KOPT-K1 (cell line): ENCODE data around the gene CDC42EP1.
"Not testable (repeated sequence)": the region's sequence is repeated elsewhere in the genome, so short reads cannot be mapped to it uniquely, and the experiment has no call there.

ENCODE experiments used
- H3K27ac ChIP-seq: fragments of 200-600 bp; sonication (generic); 2 replicates; pipeline ENCODE4 v1.5.1; 2016; ENCODE audit warnings: antibody characterized with exemption, mild to moderate bottlenecking, low read depth, low read length; ENCODE audit not compliant: poor library complexity, severe bottlenecking
- H3K36me3 ChIP-seq: fragments of 200-600 bp; sonication (generic); 2 replicates; pipeline ENCODE4 v1.5.1; 2017; ENCODE audit warnings: antibody characterized with exemption, mild to moderate bottlenecking, low read length, moderate library complexity; ENCODE audit not compliant: insufficient read depth
- H3K9me3 ChIP-seq: fragments of 200-600 bp; sonication (generic); 2 replicates; pipeline ENCODE4 v1.5.1; 2017; ENCODE audit warnings: antibody characterized with exemption, low read length, mild to moderate bottlenecking; ENCODE audit not compliant: insufficient read depth, poor library complexity, severe bottlenecking

CDC42EP1 gene

GRCh38 chr22:37525746-37526350, 34.4 kb upstream of the CDC42EP1 start:
- Histone ChIP-seq H3K27ac (no peak overlapping the region), H3K9me3 (no peaks in the 10 kb centered on the region), H3K36me3 (no peaks in the 10 kb centered on the region)

DNA sequence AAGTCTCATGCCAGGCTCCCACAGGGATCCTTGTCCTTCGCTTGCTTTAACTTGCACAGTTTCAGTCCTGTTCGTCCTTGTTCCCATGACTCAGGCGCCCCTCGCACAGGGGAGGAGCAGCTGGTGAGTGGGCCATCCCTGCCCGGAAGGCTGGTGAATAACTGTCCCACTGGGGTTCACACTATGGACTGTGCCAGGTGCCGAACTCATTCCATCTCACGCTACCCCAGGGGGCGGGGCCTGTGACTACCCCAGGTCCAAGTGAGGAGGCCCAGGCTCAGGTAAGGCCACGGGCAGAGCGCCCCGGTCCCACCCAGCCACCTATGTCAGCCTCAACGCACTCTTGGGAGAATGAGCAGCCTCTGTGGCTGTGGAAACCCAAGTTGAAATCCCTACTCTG, 33.9 kb upstream of the CDC42EP1 start:
- Histone ChIP-seq H3K27ac (no peak overlapping the region), H3K9me3 (no peaks in the 10 kb centered on the region), H3K36me3 (no peaks in the 10 kb centered on the region)

DNA sequence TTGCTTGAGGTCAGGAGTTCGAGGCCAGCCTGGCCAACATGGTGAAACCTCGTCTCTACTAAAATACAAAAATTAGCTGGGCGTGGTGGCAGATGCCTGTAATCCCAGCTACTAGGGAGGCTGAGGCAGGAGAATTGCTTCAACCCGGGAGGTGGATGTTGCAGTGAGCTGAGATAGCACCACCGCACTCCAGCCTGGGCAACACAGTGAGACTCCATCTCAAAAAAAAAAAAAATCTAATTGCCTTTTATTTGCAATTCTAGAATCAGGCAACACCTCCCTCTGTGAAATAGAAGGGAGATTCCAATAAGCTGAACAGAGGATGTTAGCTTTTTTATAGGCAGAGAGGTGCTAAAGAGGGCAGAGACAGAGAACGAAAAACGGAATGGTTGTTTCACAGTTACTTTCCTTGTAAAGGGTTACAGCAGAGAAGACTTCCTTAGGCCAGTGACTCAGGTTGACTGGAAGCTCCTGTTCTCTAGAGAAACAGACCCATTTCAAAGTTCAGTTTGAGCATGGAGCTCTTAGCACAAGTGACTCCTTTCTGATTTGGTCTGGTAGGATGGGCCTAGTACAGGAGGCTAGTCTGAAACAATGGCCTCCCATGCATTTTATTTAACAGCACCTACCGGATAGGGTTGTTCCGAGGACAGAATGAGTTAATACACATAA, 33.1 kb upstream of the CDC42EP1 start:
- H3K9me3 ChIP-seq, H3K27ac ChIP-seq, H3K36me3 ChIP-seq: not testable (repeated sequence)

DNA sequence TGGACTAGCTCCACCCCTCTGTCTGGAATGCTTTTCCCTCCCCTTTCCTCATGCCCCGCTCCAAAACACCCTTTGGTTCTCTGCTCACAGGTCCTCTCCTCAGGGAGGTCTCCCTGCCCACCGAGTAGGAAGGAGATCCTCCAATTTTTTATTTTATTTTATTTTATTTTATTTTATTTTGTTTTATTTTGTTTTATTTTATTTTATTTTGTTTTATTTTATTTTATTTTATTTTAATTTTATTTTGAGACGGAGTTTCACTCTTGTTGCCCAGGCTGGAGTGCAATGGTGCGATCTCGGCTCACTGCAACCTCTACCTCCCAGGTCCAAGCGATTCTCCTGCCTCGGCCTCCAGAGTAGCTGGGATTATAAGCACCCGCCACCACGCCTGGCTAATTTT, 32.3 kb upstream of the CDC42EP1 start:
- not testable (repeated sequence) for H3K27ac ChIP-seq, H3K36me3 ChIP-seq, H3K9me3 ChIP-seq

- Histone ChIP-seq H3K27ac (no peak overlapping the region), H3K36me3 (no peaks in the 10 kb centered on the region)
Observed at GRCh38 chr22:37529652-37530345, 30.5 kb upstream of the CDC42EP1 start.

DNA sequence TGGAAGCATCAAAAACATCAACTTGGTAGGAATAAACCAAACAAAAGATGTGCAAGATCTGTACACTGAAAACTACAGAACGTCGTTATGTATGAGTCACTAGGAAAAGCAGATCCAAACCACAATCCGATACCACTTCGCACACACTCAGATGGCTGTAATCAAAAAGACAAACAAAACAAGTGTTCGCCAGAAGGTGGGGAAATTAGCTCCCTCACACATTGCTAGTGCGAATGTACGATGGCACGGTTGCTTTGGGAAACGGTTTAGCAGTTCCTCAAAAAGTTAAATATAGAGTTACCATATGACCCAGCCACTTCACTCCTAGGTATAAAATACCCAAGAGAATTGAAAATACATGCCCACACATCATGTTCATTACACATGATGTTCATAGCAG, 26.3 kb upstream of the CDC42EP1 start:
- no peak overlapping the region for H3K27ac ChIP-seq
- no peaks in the 10 kb centered on the region for H3K9me3 ChIP-seq
- H3K36me3 ChIP-seq = no peaks in the 10 kb centered on the region

More at GRCh38 chr22:37529652-37530345, 30.5 kb upstream of the CDC42EP1 start:
- no peaks in the 10 kb centered on the region for H3K9me3 ChIP-seq

DNA sequence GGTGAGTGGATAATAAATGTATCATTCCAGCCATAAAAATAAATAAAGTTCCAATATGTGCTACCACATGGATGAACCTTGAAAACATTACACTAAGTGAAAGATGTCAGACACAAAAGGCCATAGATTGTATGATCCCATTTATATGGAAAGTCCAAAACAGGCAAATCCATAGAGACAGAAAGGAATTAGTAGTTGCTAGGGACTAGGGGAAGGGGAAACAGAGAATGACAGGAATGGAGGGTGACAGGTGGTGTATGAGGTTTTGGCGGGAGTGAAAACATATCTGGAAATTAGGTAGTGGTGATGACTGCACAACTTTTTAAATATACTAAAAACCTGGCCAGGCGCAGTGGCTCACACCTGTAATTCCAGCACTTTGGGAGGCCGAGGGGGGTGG, 25.8 kb upstream of the CDC42EP1 start:
- H3K27ac ChIP-seq = no peak overlapping the region
- H3K36me3 ChIP-seq = no peaks in the 10 kb centered on the region
- no peaks in the 10 kb centered on the region for H3K9me3 ChIP-seq

- no peaks in the 10 kb centered on the region for H3K9me3 ChIP-seq
- no peaks in the 10 kb centered on the region for H3K36me3 ChIP-seq
- no peak overlapping the region for H3K27ac ChIP-seq
Observed at GRCh38 chr22:37535159-37535558, 25.1 kb upstream of the CDC42EP1 start.

DNA sequence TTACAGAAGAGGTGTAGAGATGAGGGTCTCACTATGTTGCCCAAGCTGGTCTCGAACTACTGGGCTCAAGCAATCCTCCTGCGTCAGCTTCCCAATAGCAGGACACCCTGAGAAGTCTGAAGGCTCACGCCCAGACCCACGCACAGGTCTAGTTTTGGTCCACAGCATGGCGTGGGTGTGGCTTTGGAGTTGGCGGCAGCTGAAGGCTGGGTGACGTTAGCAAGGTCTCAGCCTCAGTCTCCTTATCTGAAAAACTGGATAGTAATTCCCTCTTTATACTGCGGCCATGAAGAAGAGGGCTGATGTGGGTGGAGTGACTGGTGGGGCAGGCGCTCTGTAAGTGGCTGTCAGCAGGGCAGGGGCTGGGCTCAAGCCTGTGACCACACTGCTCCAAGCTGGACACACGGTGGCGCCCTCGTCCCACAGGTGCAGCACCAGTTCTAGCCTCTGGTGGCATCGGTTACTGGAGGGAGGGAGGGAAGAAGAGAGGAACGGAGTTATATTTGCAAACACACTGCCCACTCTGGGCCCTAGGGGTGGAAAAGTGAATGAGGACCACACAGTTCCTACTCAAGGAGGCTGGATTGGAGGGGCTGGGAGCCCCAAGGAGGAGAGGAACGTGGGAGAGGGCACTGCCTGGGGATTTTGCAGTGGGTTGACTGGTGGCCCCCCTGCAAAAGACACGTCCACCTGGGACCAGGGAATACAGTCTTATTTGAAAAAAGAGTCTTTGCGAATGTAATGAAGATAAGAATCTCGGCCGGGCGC, 21.5 kb upstream of the CDC42EP1 start:
- Histone ChIP-seq H3K36me3 (no peaks in the 10 kb centered on the region), H3K9me3 (no peaks in the 10 kb centered on the region), H3K27ac (no peak overlapping the region)

GRCh38 chr22:37539790-37540189, 20.5 kb upstream of the CDC42EP1 start:
- H3K36me3 ChIP-seq, H3K9me3 ChIP-seq, H3K27ac ChIP-seq: not testable (repeated sequence)

GRCh38 chr22:37542416-37542815, 17.9 kb upstream of the CDC42EP1 start:
- H3K27ac ChIP-seq, H3K9me3 ChIP-seq: not testable (repeated sequence)

GRCh38 chr22:37542959-37543358, 17.3 kb upstream of the CDC42EP1 start:
- no peaks in the 10 kb centered on the region for H3K36me3 ChIP-seq
- no peaks in the 10 kb centered on the region for H3K9me3 ChIP-seq
- H3K27ac ChIP-seq = no peak overlapping the region

More at GRCh38 chr22:37542416-37542815, 17.9 kb upstream of the CDC42EP1 start:
- not testable (repeated sequence) for H3K36me3 ChIP-seq

DNA sequence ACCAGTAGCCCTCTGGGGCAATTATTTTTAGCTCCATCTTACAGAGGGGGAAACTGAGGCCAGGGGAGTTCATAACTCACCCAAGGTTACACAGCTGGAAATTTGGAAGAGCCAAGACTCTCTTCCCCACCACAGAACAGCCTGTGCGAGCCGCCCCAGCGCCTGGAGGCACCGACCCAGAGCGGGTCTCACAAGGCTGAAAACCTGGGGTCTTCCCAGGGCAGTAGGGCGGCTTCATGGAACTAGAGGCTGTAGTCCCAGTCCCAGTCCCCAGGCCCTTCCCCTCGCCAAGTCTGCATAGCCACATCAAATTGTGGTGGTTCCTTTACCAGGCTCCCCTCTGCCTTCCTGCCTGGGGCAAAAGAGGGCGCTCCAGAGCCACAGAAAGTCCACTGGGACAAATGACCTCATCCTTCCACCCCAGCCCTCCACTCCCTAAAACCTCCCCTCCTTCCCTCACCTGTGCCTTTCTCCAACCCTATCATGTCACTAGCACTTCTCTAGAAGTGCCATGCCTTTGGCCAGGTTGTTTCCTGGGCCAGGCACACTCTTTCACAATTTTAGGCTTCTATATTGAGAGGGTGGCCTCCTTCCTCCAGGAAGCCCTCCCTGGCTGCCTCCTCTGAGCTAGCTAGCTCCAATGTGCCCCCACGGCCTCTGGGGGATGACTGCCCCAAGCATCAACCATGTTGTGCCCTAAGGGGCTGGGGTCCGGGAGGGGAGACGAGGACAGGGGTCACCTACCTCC, 15.2 kb upstream of the CDC42EP1 start:
- H3K36me3 ChIP-seq = no peaks in the 10 kb centered on the region
- no peaks in the 10 kb centered on the region for H3K9me3 ChIP-seq
- no peak overlapping the region for H3K27ac ChIP-seq

- Histone ChIP-seq H3K27ac (no peak overlapping the region), H3K9me3 (no peaks in the 10 kb centered on the region), H3K36me3 (no peaks in the 10 kb centered on the region)
Observed at GRCh38 chr22:37545703-37546436, 14.4 kb upstream of the CDC42EP1 start.
